Posterior vena cava (tissue), 2 donors: ENCODE measurements around the gene FITM1. TPM values are rescaled to one million over a fixed set of nuclear protein-coding genes. Genes with fewer than 3 reads are reported as not detected.

Experiments used
- DNase-seq: peaks from one replicate; pipeline ENCODE4 v3.0.0-alpha.2; 2020; ENCODE audit warnings: low spot score
- intact Hi-C, 2 donors: fragments of 100-400 bp; cut with DNase I; formaldehyde crosslinking; loops; one replicate each; pipeline versions ENCODE4 v1.14.1 to v1.14.2; 2022 to 2023
- total RNA-seq, 2 donors: library from RNA; stranded (reverse); fragmentation: NEBNext Ultra II Directional; extraction: Animal tissue kit (Norgen Biotek cat#: 25700); gene quantifications; one replicate each; pipeline ENCODE4 v1.2.1, GENCODE V29; 2021
- donor health status: DM: yes; HTN: yes; CAD: no.
- donor health status: DM: yes; HTN: yes; CAD: no.

Gene FITM1
- total RNA-seq, 2 donors from 2014 or later: 0.38 TPM; not detected in 1

GRCh38 chr14:24114532-24115421 lies 15.7 kb upstream of the FITM1 start, which contains the start of the genes DCAF11 and NRL:
Gene DCAF11 (plus strand): TSS chr14:24114777. CDS start chr14:24115595, 818 bp downstream.
Gene NRL (minus strand): TSS chr14:24114949. CDS start chr14:24082848, 32,101 bp downstream.
- DNase-seq: peak; percentile 99
- intact Hi-C loops: no loop called here

DNA sequence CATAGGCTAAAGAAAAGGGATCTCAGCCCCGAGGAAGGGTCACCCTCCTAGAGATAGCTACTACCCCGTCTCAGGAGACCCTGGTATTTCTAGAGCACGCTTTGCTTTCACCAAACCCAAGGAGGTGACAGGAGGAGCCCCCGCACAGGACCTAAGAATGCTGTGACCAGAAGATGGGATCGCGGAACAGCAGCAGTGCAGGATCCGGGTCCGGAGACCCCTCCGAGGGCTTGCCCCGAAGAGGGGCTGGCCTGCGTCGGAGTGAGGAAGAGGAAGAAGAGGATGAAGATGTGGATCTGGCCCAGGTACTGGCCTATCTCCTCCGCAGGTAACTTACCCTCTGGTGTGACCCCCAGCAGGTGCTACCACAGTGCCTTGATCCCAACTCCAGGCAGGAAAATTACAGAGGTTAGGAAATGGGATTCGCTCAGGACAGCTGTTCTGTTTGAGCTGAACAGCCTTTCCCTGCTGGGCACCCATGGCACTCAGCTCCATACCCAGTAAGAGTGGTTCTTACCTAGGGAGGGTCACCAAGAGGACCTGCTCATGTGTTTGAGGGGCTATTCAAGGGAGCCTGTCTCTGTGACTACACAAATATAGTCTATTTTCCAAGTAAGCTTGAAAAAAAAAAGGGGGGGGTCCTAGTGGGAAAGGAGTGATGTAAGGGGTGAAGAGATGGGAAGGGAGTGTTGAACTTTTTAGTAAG lies 14.9 kb upstream of the FITM1 start:
- DNase-seq: no peak
- intact Hi-C loops: no loop called here

GRCh38 chr14:24116128-24116814 lies 14.2 kb upstream of the FITM1 start:
- intact Hi-C loops: no loop called here
- no peak for DNase-seq

DNA sequence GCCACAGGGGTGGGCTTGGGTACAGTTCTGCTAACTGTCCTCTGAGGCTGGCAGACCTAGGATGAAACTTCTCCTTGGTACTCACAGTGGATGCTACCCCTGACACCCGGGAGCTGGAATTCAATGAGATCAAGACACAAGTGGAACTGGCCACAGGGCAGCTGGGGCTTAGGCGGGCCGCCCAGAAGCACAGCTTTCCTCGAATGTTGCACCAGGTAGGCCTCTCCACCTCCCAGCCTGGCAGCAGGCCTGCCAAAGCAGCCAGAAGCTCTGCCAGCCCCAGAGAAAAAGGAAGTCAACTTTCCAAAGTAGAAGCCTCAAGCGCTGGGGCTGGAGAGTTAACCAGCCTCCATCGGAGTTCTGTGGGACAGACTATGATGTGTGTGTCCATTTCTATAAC lies 13.3 kb upstream of the FITM1 start:
- intact Hi-C loops: no loop called here
- DNase-seq: no peak

- intact Hi-C loops: no loop called here
- no peak for DNase-seq
Observed at GRCh38 chr14:24119691-24120090, 10.8 kb upstream of the FITM1 start.

DNA sequence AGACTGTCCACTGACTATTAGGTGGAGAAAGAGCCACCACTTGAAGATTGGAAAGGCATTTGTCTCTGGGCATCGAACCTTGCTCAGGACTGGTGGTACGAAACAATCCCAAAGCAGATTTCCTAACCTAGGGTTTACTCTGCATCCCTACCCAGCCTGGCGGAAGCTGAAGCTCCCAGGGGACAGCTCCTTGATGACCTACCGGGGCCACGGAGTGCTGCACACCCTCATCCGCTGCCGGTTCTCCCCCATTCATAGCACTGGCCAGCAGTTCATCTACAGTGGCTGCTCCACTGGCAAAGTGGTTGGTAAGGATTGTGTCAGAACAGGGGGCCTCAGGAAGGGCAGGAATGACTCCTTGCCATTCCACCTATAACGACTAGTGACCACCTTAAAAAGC lies 9.2 kb upstream of the FITM1 start:
- DNase-seq: no peak
- intact Hi-C loops: no loop called here

- DNase-seq: no peak
- intact Hi-C loops: no loop called here
Observed at GRCh38 chr14:24122416-24122815, 8.0 kb upstream of the FITM1 start.

DNA sequence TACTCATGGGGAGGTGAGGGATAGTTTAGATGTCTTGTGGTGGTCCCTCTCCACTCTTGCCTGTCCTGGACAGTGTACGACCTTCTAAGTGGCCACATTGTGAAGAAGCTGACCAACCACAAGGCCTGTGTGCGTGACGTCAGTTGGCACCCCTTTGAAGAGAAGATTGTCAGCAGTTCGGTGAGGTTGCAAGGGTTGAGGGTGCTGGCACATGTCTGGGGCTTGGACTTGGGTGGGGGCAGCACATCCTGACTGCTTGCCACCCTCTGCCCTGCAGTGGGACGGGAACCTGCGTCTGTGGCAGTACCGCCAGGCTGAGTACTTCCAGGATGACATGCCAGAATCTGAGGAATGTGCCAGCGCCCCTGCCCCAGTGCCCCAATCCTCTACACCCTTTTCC lies 7.6 kb upstream of the FITM1 start:
- intact Hi-C loops: no loop called here
- DNase-seq: no peak

GRCh38 chr14:24123424-24124417 lies 6.7 kb upstream of the FITM1 start:
- no peak for DNase-seq
- intact Hi-C loops: no loop called here

- no peak for DNase-seq
- intact Hi-C loops: no loop called here
Observed at GRCh38 chr14:24126939-24127338, 3.5 kb upstream of the FITM1 start.

DNA sequence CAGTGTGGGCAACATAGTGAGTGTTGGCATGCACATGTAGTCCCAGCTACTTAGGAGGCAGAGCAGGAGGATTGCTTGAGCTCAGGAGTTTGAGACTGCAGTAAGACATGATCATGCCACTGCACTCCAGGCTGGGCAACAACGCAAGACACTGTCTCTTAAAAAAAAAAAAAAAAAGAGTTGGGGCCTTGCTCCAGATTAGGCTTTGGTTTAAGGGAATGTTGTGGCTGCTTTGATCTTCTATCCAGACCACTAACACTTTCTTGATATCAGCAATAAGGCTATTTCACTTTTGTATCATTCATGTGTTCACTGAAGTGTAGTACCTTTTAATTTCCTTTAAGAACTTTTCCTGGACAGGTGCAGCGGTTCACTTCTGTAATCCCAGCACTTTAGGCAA lies 2.8 kb upstream of the FITM1 start:
- no peak for DNase-seq
- intact Hi-C loops: no loop called here

DNA sequence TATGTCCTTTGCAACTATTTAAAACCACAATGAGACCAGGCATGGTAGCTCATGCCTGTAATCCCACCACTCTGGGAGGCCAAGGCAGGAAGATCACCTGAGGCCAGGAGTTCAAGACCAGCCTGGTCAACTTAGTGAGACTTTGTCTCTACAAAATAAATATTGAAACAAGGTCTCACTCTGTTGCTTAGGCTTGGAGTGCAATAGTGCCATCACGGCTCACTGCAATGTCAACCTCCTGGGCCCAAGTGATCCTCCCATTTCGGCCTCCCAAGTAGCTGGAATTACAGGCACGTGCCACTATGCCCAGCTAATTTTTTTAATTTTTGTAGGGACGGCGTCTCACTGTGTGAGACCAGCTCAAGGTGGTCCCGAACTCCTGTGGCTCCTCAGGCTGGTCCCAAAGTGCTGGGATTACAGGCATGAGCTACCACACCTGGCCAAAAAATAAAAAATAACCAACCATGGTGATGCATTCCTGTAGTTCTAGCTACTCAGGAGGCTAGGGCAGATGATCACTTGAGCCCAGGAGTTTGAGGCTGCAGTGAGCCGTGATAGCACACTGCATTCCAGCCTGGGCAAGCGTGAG lies 955 bp upstream of the FITM1 start:
- intact Hi-C loops: no loop called here
- no peak for DNase-seq

- intact Hi-C loops: no loop called here
- no peak for DNase-seq
Observed at GRCh38 chr14:24130717-24131548, 474 bp downstream of the FITM1 start.

DNA sequence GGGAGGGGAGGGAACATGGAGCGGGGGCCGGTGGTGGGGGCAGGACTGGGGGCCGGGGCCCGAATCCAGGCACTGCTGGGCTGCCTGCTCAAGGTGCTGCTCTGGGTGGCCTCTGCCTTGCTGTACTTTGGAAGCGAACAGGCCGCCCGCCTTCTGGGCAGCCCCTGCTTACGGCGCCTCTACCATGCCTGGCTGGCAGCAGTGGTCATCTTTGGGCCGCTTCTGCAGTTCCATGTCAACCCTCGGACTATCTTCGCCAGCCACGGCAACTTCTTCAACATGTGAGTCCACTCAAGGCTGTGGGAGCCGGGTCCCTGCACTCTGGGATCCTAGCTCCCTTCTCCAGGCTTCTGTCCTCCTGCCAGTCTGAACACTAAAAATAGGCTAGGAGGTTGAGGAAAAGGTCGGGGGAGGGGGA lies 1.1 kb downstream of the FITM1 start:
- DNase-seq: no peak
- intact Hi-C loops: no loop called here

- intact Hi-C loops: no loop called here
- DNase-seq: no peak
Observed at GRCh38 chr14:24132061-24132685, 1.7 kb downstream of the FITM1 start.

DNA sequence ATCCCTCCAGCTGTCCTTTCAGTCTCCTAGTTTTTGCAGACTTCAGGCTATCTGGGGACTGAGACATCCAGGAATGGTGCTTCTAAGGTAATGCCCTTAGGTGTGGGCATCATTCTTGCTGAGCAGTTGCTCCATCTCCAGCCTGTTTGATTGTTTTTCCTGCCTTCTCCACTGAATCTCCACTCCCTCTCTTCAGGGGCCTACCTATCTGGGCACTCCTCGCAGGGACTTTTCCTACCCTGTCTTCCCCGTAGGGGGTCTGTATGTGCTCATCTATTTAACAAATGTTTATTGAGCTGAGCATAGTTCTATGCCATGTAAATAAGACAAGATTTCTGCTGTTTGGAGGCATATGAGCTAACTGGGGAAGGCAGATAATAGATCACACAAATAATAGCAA lies 2.5 kb downstream of the FITM1 start:
- DNase-seq: no peak
- intact Hi-C loops: no loop called here

DNA sequence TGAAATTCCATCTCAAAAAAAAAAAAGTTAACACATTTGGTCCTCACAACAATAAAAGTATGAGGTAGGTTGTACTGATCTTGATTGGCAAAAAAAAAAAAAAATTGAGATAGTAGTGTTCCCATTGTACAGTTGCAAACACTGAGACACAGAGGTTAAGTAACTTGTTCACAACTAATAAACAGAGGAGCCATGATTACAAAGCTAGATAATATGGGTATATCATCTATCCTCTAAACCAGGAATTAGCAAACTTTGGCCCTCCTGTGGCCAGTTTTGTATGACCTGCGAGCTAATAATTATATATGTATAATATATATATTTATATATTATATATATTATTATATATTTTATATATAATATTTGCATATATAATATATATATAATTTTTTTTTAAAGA lies 3.3 kb downstream of the FITM1 start:
- DNase-seq: no peak
- intact Hi-C loops: no loop called here

- DNase-seq: peak; percentile 80
- intact Hi-C loops: no loop called here
Observed at GRCh38 chr14:24135584-24135833, 5.0 kb downstream of the FITM1 start.
